A204.1 (cell line): Measurements from ENCODE around the gene SCARB1.

Source experiments
- FAIRE-seq: peaks from 2 replicates; lab custom pipeline; 2012; peaks lifted over from hg19 to GRCh38; lab: Jason Lieb, UNC

The SCARB1 gene

DNA sequence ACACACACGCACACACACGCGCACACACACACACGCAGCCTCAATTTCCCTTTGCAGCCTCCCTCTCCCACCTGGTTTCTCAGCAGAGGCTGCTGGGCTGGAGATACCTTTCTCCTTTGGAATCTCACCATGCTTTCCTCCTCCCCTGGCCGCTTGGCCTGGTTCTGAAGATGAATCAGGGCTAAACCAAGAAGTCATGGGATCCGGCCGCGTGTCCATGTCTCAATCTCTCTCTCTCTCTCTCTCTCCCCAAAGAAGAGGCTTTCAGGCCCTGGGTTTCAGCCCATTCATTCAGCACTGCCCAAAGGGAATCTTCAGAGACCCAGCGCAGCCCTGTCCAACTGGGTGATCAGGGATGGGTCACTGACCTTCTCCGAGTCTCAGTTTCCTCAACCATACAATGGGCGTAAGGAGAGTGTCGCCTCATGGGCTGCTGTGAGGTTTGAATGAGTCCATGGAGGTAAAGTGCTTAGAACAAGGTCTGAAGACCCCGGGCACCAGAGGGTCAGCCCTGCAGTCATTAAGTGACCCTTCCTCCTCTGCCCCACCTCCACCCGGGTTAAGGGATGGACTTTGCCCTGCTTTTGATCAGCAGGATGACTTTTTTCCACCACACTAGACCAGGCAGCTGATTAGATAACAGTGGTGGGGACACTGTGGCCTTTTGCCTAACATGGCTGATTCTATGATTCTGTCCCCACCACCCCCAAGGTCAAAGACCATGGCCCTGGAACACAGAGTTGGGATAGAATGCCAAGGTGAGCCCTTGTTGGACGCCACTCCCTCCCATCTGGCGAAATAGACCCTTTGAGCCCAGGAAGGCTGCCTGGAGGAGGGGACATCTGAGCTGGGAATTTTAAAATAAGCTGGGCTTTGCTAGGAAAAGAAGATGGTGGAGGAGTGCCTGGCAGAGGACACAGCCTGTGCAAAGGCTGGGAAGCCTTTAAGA is 42.1 kb downstream of the SCARB1 start:
- FAIRE-seq = no peak

DNA sequence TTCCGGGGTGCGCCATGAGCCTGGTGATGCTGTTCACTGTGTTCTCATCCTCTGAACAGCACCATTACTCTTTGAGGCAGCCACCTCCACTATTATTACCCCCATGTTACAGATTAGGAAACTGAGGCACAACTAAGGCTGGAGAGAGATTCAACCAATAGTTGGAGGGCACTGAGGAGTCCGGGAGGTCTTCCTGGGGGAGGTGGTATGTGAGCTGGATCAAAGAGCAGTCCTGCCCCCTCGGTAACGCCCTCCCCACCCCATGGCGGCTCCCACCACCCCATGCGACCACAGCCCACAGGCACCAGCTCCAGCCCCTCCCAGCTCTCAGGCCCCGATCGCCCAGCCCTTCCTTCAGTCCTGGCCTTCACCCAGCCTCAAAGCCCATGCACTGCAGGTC is 43.5 kb downstream of the SCARB1 start:
- FAIRE-seq = no peak

DNA sequence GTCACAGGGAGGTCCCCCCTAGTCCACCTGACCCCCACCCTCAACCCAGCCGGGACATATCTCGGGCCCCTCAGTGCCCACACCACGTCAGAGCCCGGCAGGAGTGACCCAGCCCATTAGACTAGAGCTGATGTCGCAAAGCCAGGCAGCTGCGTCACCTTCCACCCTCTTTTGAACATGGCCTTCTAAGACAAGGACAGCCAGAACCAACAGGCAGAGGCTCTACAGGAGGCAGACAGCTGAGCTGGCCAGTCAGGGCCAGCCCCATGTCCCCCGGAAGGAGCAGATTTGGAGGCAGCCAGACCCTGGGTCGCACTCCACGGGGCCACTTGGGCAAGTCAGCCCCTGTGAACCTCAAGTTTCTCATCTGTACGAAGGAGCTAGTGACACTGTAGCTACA is 44.1 kb downstream of the SCARB1 start:
- no peak for FAIRE-seq

DNA sequence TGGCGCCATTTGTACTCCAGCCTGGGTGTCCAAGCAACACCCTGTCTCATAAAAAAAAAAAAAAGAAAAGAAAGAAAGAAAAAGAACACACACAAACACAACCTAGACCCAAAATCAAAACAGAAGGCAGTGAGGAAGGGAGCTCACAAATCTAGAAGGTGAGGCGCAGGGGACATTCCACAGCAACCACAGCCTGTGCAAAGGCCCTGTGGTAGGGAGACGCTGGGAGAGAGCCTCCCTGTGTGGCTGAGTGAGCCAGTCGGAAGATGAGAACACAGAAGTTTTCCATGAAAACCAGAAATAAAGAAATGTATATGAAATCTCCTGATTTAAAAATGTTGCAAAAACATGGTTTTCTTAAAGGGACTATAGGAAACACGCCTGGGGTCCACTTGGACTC is 44.6 kb downstream of the SCARB1 start:
- FAIRE-seq = no peak

DNA sequence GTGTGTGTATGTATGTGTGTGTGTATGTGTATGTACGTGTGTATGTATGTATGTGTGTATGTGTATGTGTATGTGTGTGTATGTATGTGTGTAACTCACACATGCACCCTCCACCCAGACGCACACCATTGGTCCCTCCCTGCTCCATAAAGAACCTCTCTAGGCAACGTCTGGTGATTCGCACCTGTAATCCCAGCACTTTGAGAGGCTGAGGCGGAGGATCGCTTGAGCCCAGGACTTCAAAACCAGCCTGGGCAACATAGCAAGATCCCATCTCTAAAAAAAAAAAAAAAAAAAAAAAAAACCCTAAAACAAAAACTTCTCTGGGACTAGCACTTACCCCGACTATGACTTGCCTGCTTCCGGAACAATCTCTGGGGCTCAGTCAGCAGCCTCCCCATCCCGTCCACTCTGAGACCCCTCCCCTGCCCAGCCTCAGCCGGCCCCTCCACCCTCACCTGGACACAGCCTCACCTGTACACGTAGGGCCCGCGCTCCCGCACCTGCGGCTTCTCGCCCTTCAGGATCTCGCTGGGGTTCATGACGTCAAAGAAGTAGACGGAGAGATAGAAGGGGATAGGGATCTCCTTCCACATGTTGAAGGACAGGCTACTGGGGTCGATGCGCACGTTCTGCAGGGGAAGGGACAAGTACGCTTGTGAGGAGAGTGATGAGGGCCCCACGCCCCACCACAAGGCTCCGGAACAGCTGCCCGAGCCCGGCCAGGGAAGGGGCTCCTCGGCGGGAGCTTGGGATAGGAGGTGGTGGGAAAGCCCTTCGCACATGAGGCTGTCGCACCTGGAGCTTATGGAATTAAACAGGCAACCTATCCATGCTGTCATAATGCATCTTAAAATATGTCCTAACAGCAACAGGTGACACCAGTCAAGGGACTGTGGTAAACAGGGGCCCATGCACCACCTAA is 46.3 kb downstream of the SCARB1 start:
- FAIRE-seq = no peak

DNA sequence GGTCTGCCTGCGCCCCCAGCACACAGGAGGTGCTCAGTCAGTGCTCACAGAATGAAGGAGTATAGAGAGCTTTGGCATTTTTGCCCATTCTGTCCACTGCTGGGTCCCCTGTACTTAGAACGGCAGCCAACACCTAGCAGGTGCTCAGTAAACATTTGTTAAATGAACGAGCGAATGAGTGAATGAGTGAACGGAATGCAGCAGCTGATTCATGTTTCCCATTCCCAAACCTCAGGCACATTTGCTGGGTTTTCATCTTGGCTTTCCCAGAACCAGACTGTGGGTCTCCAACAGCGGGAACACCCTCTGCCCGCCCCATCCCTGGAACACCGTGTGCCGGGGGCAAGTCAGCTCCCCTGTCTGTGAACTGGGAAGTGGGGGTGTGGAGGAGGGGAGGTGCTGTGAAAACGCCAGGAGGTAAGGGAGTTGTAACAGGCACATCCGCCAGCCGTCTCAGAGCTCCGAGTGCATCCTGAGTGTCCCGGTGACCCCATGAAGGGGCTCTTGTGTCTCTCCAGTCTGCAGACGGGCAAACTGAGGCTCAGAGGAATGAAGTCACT is 47.3 kb downstream of the SCARB1 start:
- FAIRE-seq = no peak

DNA sequence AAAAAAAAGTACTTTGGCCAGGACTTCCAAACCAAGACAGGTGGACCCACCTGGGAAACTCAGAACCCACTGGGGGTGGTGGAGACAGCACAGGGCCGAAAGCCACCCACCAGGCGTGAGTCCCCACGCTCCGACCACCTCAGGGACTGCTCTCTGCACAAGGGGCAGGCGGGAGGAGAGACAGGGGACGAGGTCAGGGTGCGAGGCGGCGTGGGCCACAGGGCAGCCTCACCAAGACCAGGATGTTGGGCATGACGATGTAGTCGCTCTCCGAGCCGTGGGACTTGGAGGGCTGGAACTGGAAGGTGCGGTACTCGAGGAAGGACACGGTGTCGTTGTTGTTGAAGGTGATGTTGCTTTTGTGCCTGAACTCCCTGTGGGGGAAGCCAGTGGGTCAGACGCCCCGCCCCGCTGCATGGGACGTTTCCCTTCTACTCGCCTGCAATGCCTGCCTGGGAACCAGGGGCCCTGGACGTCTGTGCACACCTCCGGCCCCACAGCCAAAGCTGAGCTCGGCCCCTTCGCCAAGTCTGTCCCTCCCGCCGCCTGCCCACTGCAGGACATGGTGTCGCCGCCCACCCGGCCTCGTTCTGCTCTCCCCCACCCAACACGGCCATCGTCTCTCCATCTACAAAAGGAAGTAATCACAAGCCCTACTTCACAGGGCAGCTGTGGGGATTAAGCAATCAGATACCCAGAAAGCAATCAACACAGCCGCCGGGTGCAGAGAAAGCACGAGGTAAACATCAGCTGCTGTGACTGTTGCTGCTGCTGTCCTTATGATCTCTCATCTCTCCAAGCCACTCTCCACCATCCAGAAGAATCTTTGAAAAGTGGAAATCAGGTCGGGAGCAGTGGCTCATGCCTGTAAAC is 48.7 kb downstream of the SCARB1 start:
- no peak for FAIRE-seq

DNA sequence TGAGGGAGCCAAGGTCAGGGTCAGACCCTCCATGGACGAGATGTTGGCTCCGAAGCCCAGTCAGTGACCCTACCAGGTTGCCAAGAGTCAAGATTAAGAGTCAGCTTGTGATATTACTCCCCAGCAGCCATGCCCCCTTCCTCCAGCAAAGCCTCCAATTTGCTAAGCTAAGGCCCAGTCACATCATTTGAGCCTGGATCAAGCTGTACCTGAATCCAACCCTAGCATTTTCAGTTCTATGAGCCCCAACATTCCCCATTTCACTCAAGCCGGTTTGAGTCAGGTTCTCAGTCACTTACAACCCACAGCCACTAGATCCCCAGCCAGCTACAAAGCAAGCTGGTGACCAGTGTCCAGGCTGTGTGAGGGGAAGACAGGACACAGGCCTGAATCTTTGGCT is 49.9 kb downstream of the SCARB1 start:
- no peak for FAIRE-seq

DNA sequence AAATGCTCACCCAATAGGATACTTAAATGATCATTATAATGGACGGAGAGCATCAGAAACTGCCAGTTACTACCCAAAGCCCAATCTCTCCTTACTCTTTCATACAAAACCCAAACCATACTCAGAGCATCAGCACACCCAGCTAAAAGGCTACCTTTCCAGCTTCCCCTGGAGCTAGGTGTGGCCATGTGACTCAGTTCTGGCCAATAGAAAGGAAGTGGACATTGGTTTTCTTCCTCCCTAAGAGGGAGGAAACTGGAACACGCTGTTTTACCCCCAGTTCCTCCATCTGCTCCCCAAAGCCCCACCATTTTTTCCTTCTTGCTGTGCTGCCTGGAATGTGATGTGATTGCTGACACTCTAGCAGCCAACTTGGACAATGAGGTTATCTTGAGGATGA is 50.7 kb downstream of the SCARB1 start:
- no peak for FAIRE-seq

DNA sequence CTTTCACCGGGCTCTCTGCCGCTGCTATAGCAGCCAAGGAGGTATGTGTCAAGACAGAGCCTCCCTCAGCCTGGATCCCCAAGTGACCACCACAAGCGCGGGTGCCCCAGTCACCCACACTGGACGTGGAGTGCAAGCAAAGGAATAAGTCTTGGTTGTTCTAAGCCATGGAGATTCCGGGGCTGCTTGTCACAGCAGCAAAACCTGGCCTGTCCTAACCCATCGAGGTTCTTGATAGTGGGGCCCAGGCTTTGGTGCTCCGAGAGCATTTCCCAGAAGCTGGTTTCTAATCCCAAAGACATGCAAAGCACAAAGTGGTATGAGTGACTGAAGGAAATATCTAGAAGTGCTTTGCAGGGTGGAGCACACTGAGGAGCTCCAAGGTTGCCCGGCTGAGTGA is 51.3 kb downstream of the SCARB1 start:
- FAIRE-seq = no peak

DNA sequence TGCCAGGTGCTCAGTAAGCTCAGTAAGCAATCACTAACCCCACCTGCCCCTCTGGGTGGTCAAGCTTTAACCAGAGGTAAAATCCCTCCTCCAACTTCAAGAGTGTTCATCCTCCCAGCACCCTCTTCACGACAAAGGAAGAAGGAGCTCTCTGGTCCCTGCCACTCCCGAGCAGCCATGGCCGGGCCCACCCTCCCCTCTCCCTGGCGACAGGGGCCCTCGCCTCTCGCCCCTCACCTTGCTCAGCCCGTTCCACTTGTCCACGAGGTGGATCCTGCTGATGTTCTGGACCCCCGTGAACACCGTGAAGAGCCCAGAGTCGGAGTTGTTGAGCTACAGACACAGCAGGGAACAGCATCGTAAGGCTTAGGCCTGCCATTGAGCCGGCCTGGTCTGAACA is 52.0 kb downstream of the SCARB1 start:
- FAIRE-seq = no peak

DNA sequence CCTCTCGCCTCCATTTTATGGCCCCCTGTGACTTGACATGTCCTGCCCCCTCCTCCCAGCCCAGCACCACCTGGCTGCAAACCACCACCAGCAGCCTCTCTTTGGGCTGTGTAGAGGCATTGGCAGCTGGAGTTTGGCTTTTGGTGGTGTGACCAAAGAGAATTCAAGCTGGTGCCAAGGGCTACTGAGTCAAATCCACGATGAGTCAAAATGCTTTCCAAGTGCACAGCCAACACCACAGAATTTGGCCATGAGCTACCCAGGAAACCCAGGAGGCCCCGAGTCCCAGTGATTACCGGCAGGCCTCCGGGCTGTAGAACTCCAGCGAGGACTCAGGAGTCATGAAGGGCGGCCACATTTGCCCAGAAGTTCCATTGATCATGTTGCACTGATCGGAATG is 53.8 kb downstream of the SCARB1 start:
- FAIRE-seq = no peak

DNA sequence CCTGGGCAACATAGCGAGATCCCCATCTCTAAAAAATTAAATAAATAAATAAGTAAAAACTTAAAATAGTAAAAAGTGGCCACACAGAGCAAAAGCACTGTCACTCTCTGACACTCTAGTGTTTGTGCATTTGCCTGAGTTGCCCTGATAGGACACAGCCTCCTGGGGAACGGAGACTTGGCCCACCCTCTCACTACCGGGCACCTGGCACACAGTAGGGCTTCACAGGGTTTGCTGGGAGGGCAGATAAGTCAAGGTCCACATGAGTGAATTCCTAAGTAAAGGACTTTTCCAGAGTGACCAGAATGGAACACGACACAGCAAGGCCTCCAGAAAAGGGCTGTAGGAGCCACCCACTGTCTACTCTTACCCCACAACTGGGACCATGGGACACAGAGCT is 54.3 kb downstream of the SCARB1 start:
- FAIRE-seq = no peak

DNA sequence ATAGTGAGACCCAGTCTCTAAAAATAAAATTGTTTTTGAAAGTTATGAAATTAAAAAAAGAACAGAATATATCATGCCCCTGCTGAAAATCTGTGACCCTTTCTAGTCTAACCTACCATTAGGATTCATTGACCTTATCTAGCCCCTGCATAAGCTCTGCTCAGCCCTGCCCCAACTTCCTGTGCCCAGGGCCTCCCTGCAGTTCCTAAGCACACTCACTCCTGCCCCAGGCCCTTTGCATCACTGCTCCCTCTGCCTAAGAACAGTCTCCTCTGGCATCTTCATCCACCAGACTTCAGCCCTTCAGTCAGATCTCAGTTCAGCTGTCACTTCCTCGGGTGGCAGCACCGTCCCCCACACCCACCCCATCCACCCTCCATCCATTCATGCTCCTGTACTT is 55.4 kb downstream of the SCARB1 start:
- no peak for FAIRE-seq

DNA sequence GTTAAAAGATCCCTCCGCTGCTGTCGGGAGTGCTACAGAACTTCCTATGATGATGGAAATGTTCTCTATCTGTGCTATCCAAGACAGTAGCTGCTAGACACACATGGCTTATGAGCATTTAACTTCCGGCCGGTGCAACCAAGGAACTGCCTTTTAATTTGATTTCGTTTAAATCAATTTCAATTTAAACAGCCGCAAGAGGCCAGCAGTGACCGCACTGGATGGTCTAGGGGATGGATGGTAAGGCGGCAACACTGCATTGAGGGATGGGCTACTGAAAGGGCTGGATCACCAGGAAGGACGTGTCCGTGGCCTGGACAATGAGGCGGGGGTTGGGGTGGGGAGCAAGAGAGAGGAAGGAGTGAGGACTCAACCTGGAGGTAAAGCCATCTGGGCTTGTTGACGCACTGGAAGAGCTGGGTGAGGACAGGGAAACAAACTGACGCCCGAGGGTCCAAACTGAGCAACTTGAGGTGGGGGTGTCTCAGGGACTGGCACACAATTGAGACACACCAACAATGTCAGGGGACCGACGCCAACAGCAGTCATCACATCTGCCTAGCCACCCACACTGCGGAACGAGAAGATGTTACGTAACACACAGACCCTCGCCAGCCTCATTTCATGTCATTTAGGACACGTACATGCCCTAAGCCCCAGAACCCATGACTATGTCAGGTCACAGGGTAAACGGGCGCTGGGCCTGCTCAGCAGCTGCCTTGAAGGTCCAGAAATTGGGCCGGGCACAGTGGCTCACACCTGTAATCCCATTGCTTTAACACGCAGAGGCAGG is 57.6 kb downstream of the SCARB1 start:
- FAIRE-seq = no peak

DNA sequence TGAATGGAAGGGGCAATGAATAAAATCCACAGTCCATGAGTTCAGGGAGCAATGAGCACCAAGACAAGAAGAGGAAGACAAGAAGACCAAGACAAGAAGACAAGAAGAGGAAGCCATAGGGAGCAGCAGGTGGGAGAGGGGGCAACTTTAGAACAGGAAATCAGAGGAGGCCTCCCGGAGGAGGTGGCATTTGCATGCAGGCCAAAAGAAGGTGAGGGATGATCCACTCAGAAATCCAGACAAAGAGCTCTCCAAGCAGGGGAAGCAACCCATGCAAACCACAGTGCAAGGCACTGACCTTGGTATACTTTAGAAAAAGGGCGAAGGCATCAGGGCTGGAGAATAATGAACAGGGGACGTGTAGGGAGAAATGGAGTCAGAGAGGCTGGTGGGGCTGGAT is 58.6 kb downstream of the SCARB1 start:
- no peak for FAIRE-seq

DNA sequence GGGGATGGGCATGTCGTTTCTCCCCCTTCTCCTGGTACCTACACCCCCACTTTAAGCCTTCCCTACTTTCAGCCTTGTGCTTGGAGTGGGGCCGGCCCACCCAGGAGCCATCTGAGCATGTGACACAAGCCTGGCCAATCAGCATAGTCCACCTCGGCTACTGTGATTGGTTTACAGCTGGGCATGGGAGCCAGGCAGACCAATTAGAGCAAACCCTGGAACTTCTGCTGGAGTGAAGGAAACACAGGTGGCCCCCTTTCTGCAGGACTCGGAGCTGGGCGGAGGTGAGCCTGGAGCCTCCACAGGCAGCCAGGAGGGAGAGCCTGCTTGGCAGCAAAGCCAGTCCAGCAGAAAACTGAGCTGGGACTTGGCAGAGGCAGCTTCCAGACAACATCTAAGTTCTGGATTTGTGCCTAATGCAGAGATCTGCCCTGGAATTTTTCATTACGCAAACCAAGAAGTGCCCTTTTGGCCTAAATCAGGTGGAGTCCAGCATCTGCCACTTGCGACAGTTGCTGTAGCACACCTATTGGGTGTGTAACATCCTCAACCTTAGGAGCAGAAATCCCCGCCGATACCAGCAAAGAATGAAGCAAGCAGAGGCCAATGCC is 59.5 kb downstream of the SCARB1 start:
- FAIRE-seq = no peak

DNA sequence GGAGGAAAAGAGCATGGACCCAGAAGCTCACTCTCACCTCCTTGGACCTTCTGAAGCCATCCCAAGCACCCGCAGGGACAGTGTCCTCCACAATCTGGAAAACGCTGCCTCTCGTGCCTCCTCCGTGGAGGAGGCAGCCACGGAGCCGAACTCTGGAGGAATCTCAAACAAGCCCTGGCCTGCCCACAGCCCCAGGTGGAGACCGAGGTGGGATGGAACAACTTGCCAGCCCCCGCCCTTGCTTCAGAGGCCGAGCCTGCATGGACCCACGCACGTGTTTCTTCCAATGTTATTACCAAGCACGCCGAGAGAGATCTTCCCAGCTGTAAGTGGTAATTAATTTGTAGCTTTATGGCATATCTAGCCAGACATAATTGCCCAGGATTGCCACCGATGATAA is 61.3 kb downstream of the SCARB1 start:
- FAIRE-seq = no peak

DNA sequence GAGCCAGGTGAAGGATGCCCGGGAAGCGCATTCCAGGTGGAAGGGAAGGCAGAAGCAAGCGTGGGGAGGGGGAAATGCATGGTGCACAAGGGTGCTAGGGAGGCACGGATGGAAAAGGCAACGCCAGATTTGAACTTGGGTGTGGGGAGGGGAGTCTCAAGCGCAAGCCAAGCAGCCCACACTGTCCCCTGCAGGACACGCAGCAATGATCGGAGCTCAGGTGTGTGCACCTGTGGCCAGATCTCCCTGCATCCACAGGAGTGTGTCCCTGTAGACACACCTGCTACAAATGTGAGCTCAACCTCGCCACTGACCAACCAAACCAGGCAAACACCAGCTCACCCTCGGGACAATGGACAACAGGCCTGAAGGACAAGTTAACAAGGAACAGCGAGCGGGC is 63.2 kb downstream of the SCARB1 start:
- FAIRE-seq = no peak

DNA sequence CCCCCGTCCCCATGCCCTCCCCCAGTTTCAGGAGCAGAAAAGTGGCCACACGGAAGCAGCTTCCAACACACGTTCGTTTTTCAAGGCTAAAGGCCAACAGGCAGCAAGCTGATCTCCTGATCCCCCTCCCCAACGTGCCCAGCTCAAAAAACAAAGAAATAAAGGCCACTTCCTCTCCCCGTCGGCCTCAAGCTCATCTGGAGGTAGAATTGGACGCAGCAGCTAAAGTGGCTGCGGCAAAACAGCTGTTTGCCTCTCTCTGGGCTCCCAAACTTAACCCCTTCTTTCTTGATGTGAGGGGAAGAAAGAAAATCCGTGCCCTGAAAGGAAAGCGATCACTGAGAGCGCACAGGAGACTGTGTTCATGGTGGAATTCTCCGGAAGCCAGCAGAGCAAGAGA is 66.3 kb downstream of the SCARB1 start:
- no peak for FAIRE-seq
